B cell (primary cell): Measurements from ENCODE around the gene GPC5. TPM values are rescaled to one million over a fixed set of nuclear protein-coding genes. Genes with fewer than 3 reads are reported as not detected.

Experiments
- ATAC-seq: fragments of 200-7000 bp; cut with Tn5 transposase; one replicate; pipeline ENCODE4 v1.10.0; 2021; ENCODE audit warnings: low read depth, mild to moderate bottlenecking, moderate number of reproducible peaks, moderate library complexity
- CTCF ChIA-PET: fragments of 350-600 bp; sonication (Branson Sonifier 250); formaldehyde crosslinking; loops from one replicate; lab custom pipeline; 2021; ENCODE audit warnings: antibody characterized with exemption, inconsistent platforms; lab: Charles Lee
- POLR2A ChIA-PET: fragments of 350-600 bp; sonication (Branson Sonifier 250); formaldehyde crosslinking; loops from one replicate; lab custom pipeline; 2021; ENCODE audit warnings: antibody characterized with exemption; lab: Charles Lee
- DNase-seq: peaks from one replicate; pipeline ENCODE4 v3.0.0; 2013
- H2AFZ ChIP-seq: 2 replicates; pipeline ENCODE4 v1.6.1; 2012; ENCODE audit warnings: mild to moderate bottlenecking, low read depth, low read length; ENCODE audit not compliant: insufficient read depth, poor library complexity, severe bottlenecking
- H3K27ac ChIP-seq, 2 donors: 1 replicate in 1 of 2; 2 replicates in 1 of 2; pipeline ENCODE4 v1.5.1; 2012 to 2013; ENCODE audit warnings: low read length in 2 of 2, mild to moderate bottlenecking in 2 of 2, moderate library complexity in 1 of 2
- H3K27me3 ChIP-seq, 4 experiments: fragments of 200-600 bp in 1 of 4; sonication (generic) in 1 of 4; replicated peaks in 1 of 4; 1 replicate in 2 of 4; 2 replicates in 2 of 4; pipeline versions ENCODE4 v1.6.1 to v1.7.0; 2013 to 2016; ENCODE audit warnings: low read length in 3 of 4, mild to moderate bottlenecking in 2 of 4, mixed read lengths in 1 of 4, moderate library complexity in 1 of 4; ENCODE audit not compliant: insufficient read depth in 4 of 4, control insufficient read depth in 3 of 4; ENCODE audit errors: control extremely low read depth in 1 of 4
- H3K36me3 ChIP-seq, 2 experiments: replicated peaks in 1 of 2; 1 replicate in 1 of 2; 2 replicates in 1 of 2; pipeline versions ENCODE4 v1.6.1 to v1.7.1; 2013; ENCODE audit warnings: low read length in 1 of 2; ENCODE audit not compliant: insufficient read depth in 2 of 2, control insufficient read depth in 1 of 2; ENCODE audit errors: control extremely low read depth in 1 of 2, extremely low read depth in 1 of 2
- H3K4me1 ChIP-seq, 2 donors: fragments of 200-600 bp in 1 of 2; sonication (generic) in 1 of 2; 1 replicate in 1 of 2; 2 replicates in 1 of 2; pipeline versions ENCODE4 v1.5.1 to v1.6.1; 2013 to 2017; ENCODE audit warnings: low read length in 2 of 2; ENCODE audit not compliant: control insufficient read depth in 2 of 2, insufficient read depth in 2 of 2
- H3K4me2 ChIP-seq: replicated peaks from 2 replicates; pipeline ENCODE3; 2012; ENCODE audit warnings: mild to moderate bottlenecking, low read depth, low read length; ENCODE audit not compliant: poor library complexity, severe bottlenecking
- H3K4me3 ChIP-seq, 5 experiments: fragments of 200-600 bp in 1 of 5; sonication (generic) in 1 of 5; 1 replicate in 3 of 5; 2 replicates in 2 of 5; pipeline versions ENCODE4 v1.5.1 to v1.7.0; 2011 to 2016; ENCODE audit warnings: low read length in 4 of 5, mild to moderate bottlenecking in 4 of 5, low read depth in 2 of 5, control low read depth in 1 of 5, moderate library complexity in 1 of 5; ENCODE audit not compliant: insufficient read depth in 1 of 5; ENCODE audit errors: control extremely low read depth in 1 of 5, extremely low read depth in 1 of 5
- H3K79me2 ChIP-seq: fragments of 200-600 bp; sonication (generic); one replicate; pipeline ENCODE4 v1.6.0; 2016; ENCODE audit warnings: low read length; ENCODE audit not compliant: control insufficient read depth, insufficient read depth
- H3K9ac ChIP-seq: fragments of 200-600 bp; sonication (generic); 2 replicates; pipeline ENCODE4 v1.6.1; 2017; ENCODE audit warnings: mild to moderate bottlenecking, low read length, moderate library complexity
- H3K9me3 ChIP-seq, 3 donors: one replicate each; pipeline versions ENCODE4 v1.6.1 to v1.7.1; 2013; ENCODE audit warnings: low read length in 2 of 3; ENCODE audit not compliant: control insufficient read depth in 2 of 3, insufficient read depth in 1 of 3; ENCODE audit errors: control extremely low read depth in 1 of 3
- H4K20me1 ChIP-seq: 2 replicates; pipeline ENCODE4 v1.6.0; 2012; ENCODE audit warnings: mild to moderate bottlenecking, low read length; ENCODE audit not compliant: insufficient read depth, control insufficient read depth, poor library complexity, severe bottlenecking
- H3K27ac Mint-ChIP-seq: one replicate; pipeline ENCODE4 v1.8.0; 2021; ENCODE audit warnings: mixed read lengths
- H3K27me3 Mint-ChIP-seq: one replicate; pipeline ENCODE4 v1.8.0; 2021; ENCODE audit warnings: mixed read lengths
- H3K4me1 Mint-ChIP-seq: one replicate; pipeline ENCODE4 v1.8.0; 2021; ENCODE audit warnings: mixed read lengths
- H3K4me3 Mint-ChIP-seq: one replicate; pipeline ENCODE4 v1.8.0; 2021; ENCODE audit warnings: mixed read lengths
- H3K9me3 Mint-ChIP-seq: one replicate; pipeline ENCODE4 v1.8.0; 2022; ENCODE audit warnings: mixed read lengths; ENCODE audit not compliant: insufficient read depth
- CTCF ChIP-seq: fragments of 200-600 bp; IDR thresholded peaks from one replicate; pipeline ENCODE4 v1.8.0; 2022; ENCODE audit warnings: antibody characterized with exemption, mild to moderate bottlenecking
- EZH2 ChIP-seq: IDR thresholded peaks from 2 replicates; pipeline ENCODE4 v1.6.1; 2012; ENCODE audit warnings: borderline replicate concordance, low read depth, mild to moderate bottlenecking, moderate library complexity, low read length; ENCODE audit not compliant: insufficient read depth, poor library complexity, severe bottlenecking
- WGBS: methylation state at CpG from one replicate; pipeline ENCODE4 v1.1.5; 2013; ENCODE audit warnings: missing lambda C conversion rate; ENCODE audit not compliant: insufficient coverage; 5-methylcytosine and 5-hydroxymethylcytosine counted together
- intact Hi-C: fragments of 100-400 bp; cut with micrococcal nuclease; formaldehyde crosslinking; loops from one replicate; pipeline ENCODE4 v1.10.0; 2022
- polyA plus RNA-seq: library from polyadenylated mRNA; depleted of rRNA; stranded (reverse); fragments of >200 nt; gene quantifications from 2 replicates; pipeline ENCODE4 v1.2.3, GENCODE V29; 2012
- total RNA-seq, 2 donors: library from RNA; stranded (reverse); fragments of 120-200 nt in 1 of 2; gene quantifications; 1 replicate in 1 of 2; 2 replicates in 1 of 2; pipeline versions ENCODE4 v1.2.3 to v1.2.4, GENCODE V29; 2013 to 2022

GPC5 gene
- total and polyA plus RNA-seq, 2 donors (not counting 1 experiment from before 2014, with no cell fraction given) = 0.15 to 0.30 TPM

GRCh38 chr13:91456837-91457236 lies 58.4 kb downstream of the GPC5 start:
- Histone ChIP-seq H4K20me1 (no peaks in the 10 kb centered on the region), H3K36me3 (no peaks in the 10 kb centered on the region), H3K4me3 (no peak overlapping the region), H3K79me2 (no peaks in the 10 kb centered on the region), H3K4me1 (no peaks in the 10 kb centered on the region), H3K27ac (no peak overlapping the region), H3K4me2 (no peak overlapping the region), H3K9ac (no peak overlapping the region), H3K9me3 (no peaks in the 10 kb centered on the region), H3K27me3 (no peaks in the 10 kb centered on the region), H2AFZ (no peak overlapping the region)
- CTCF ChIA-PET = no interaction called here
- no peak overlapping the region for H3K27ac Mint-ChIP-seq
- TF ChIP-seq CTCF = no peak
- TF ChIP-seq EZH2 = no peak
- no peak overlapping the region for H3K4me3 Mint-ChIP-seq
- no CpG with 5 or more reads among the region's 2 CpGs for WGBS
- POLR2A ChIA-PET = no interaction called here
- intact Hi-C loops = loop anchor here (5.0 kb wide), 1 partner anchor 145 kb away; no protein-coding TSS in a partner anchor
- H3K27me3 Mint-ChIP-seq = peaks cover 12% of the 10 kb centered on the region
- ATAC-seq (no peak), DNase-seq (no peak)
- no peaks in the 10 kb centered on the region for H3K4me1 Mint-ChIP-seq
- H3K9me3 Mint-ChIP-seq = no peaks in the 10 kb centered on the region

- Mint-ChIP-seq H3K27ac (no peak overlapping the region), H3K4me1 (no peaks in the 10 kb centered on the region), H3K4me3 (no peak overlapping the region), H3K9me3 (no peaks in the 10 kb centered on the region), H3K27me3 (peaks cover 7% of the 10 kb centered on the region)
- Histone ChIP-seq H3K9ac (no peak overlapping the region), H3K4me2 (no peak overlapping the region), H3K36me3 (no peaks in the 10 kb centered on the region), H3K9me3 (peaks cover 0 to 1% (median 0%) of the 10 kb centered on the region in 3 donors), H3K4me1 (no peaks in the 10 kb centered on the region), H4K20me1 (no peaks in the 10 kb centered on the region), H3K79me2 (no peaks in the 10 kb centered on the region), H3K4me3 (no peak overlapping the region), H2AFZ (no peak overlapping the region), H3K27ac (no peak overlapping the region), H3K27me3 (no peaks in the 10 kb centered on the region)
- peak; percentile 7 for DNase-seq
- intact Hi-C loops = loop anchor here (5.0 kb wide), 1 partner anchor 147 kb away; no protein-coding TSS in a partner anchor
- no peak for TF ChIP-seq EZH2
- TF ChIP-seq CTCF = no peak
- ATAC-seq = no peak
- ChIA-PET CTCF (interaction anchor here (0.7 kb wide), 1 partner anchor 140 kb away, joined by 3 read pairs; no protein-coding TSS in a partner anchor), POLR2A (no interaction called here)
Observed at GRCh38 chr13:91459485-91459884, 61.1 kb downstream of the GPC5 start.
